Tibial nerve (tissue), 3 donors: Measurements from ENCODE around the gene MAP3K19.
"Not testable (repeated sequence)": the region's sequence is repeated elsewhere in the genome, so short reads cannot be mapped to it uniquely, and the experiment has no call there.

Experiments
- POLR2A ChIP-seq, 2 donors: fragments of 450-650 bp; IDR thresholded peaks; one replicate each; pipeline ENCODE4 v1.6.1; 2017; ENCODE audit warnings: antibody characterized with exemption in 2 of 2, mild to moderate bottlenecking in 2 of 2, moderate library complexity in 2 of 2
- TF ChIP-seq, protein P1 (sequence below), 5 experiments: fragments of 200-600 bp in 3 of 5; fragments of 450-650 bp in 2 of 5; sonication (generic) in 3 of 5; IDR thresholded peaks; one replicate each; pipeline ENCODE4 v1.5.1; 2016 to 2019; ENCODE audit warnings: antibody characterized with exemption in 5 of 5, mild to moderate bottlenecking in 3 of 5, moderate library complexity in 2 of 5

GRCh38 chr2:134967166-134967565 is 80.1 kb downstream of the MAP3K19 start:
- TF ChIP-seq, protein P1, sequence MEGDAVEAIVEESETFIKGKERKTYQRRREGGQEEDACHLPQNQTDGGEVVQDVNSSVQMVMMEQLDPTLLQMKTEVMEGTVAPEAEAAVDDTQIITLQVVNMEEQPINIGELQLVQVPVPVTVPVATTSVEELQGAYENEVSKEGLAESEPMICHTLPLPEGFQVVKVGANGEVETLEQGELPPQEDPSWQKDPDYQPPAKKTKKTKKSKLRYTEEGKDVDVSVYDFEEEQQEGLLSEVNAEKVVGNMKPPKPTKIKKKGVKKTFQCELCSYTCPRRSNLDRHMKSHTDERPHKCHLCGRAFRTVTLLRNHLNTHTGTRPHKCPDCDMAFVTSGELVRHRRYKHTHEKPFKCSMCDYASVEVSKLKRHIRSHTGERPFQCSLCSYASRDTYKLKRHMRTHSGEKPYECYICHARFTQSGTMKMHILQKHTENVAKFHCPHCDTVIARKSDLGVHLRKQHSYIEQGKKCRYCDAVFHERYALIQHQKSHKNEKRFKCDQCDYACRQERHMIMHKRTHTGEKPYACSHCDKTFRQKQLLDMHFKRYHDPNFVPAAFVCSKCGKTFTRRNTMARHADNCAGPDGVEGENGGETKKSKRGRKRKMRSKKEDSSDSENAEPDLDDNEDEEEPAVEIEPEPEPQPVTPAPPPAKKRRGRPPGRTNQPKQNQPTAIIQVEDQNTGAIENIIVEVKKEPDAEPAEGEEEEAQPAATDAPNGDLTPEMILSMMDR (IDR thresholded peaks at IDR 0.05): not testable (repeated sequence)
- TF ChIP-seq POLR2A (IDR thresholded peaks at IDR 0.05): not testable (repeated sequence)
